K562 (cell line): Measurements from ENCODE around the gene BTD. TPM values are rescaled to one million over a fixed set of nuclear protein-coding genes. Genes with fewer than 3 reads are reported as not detected.

Experiments
- ATAC-seq: fragments of 200-7000 bp; cut with Tn5 transposase; 3 replicates; pipeline ENCODE4 v1.9.1; 2020; ENCODE audit warnings: moderate library complexity
- BruUV-seq: library from RNA; stranded (reverse); fragments of 400-500 nt; replicated peaks from 2 replicates; lab custom pipeline; 2021; lab: Mats Ljungman, UMichigan
- CTCF ChIA-PET: fragments of 300-600 bp; formaldehyde crosslinking; extraction: SDS; loops from one replicate; lab custom pipeline; 2021; ENCODE audit warnings: low intra/inter-chr PET ratio; lab: Yijun Ruan, JAX
- POLR2A ChIA-PET: fragments of 300-600, 350-650 bp; sonication (Branson Sonifier 250); formaldehyde crosslinking; extraction: SDS; loops from one replicate; lab custom pipeline; 2021; ENCODE audit warnings: antibody characterized with exemption, inconsistent platforms; lab: Yijun Ruan, JAX
- DNase-seq, 4 experiments: peaks; one replicate each; pipeline versions ENCODE4 v3.0.0 to v3.0.0-alpha.2; 2011 to 2018; ENCODE audit warnings: low spot score in 3 of 4, mixed read lengths in 3 of 4; ENCODE audit errors: extremely low read depth in 1 of 4
- FAIRE-seq: peaks from 2 replicates; lab custom pipeline; 2011; peaks lifted over from hg19 to GRCh38; lab: Jason Lieb, UNC
- H2AFZ ChIP-seq: 2 replicates; pipeline ENCODE4 v1.6.0; 2011; ENCODE audit warnings: low read depth, low read length, control low read depth, inconsistent platforms
- H3K27ac ChIP-seq: fragments of 200-600 bp; 3 replicates; pipeline ENCODE4 v1.8.0; 2011; ENCODE audit warnings: low read depth, mild to moderate bottlenecking, control low read depth, inconsistent platforms, low read length, moderate library complexity, mixed read lengths; ENCODE audit errors: extremely low read depth
- H3K27me3 ChIP-seq, 2 experiments: fragments of 300-600 bp in 1 of 2; 2 replicates in 1 of 2; 3 replicates in 1 of 2; pipeline versions ENCODE4 v1.6.0 to v1.8.0; 2011; ENCODE audit warnings: inconsistent platforms in 2 of 2, low read length in 2 of 2, mild to moderate bottlenecking in 1 of 2, mixed read lengths in 1 of 2, moderate library complexity in 1 of 2; ENCODE audit not compliant: control insufficient read depth in 2 of 2, insufficient read depth in 2 of 2
- H3K36me3 ChIP-seq: fragments of 300-600 bp; 3 replicates; pipeline ENCODE4 v1.8.0; 2011; ENCODE audit warnings: mild to moderate bottlenecking, low read length, inconsistent platforms; ENCODE audit not compliant: control insufficient read depth, insufficient read depth
- H3K4me1 ChIP-seq, 2 experiments: fragments of 200-600 bp in 1 of 2; replicated peaks in 1 of 2; 2 replicates in 1 of 2; 3 replicates in 1 of 2; pipeline versions ENCODE4 v1.5.1 to v1.8.0; 2011; ENCODE audit warnings: inconsistent platforms in 2 of 2, low read length in 2 of 2, mild to moderate bottlenecking in 1 of 2, mixed read lengths in 1 of 2, moderate library complexity in 1 of 2; ENCODE audit not compliant: control insufficient read depth in 2 of 2, insufficient read depth in 2 of 2
- H3K4me2 ChIP-seq: 2 replicates; pipeline ENCODE4 v1.6.1; 2011; ENCODE audit warnings: low read length, control low read depth, inconsistent platforms, mixed read lengths; ENCODE audit not compliant: insufficient read depth
- H3K4me3 ChIP-seq: fragments of 200-600 bp; sonication (generic), shearing (Covaris generic); 2 replicates; pipeline ENCODE4 v1.5.1; 2016; ENCODE audit warnings: control low read depth, inconsistent platforms
- H3K79me2 ChIP-seq: fragments of 200-600 bp; 3 replicates; pipeline ENCODE4 v1.8.0; 2011; ENCODE audit warnings: low read length, inconsistent platforms; ENCODE audit not compliant: control insufficient read depth, insufficient read depth
- H3K9ac ChIP-seq, 2 experiments: 2 replicates each; pipeline versions ENCODE4 v1.6.0 to v1.6.1; 2011; ENCODE audit warnings: low read depth in 2 of 2, low read length in 2 of 2, control low read depth in 1 of 2, inconsistent platforms in 1 of 2, mild to moderate bottlenecking in 1 of 2, mixed read lengths in 1 of 2; ENCODE audit not compliant: insufficient read depth in 1 of 2
- H3K9me1 ChIP-seq: one replicate; pipeline ENCODE4 v1.6.0; 2011; ENCODE audit warnings: inconsistent platforms, mild to moderate bottlenecking, low read length, moderate library complexity; ENCODE audit not compliant: control insufficient read depth, insufficient read depth
- H3K9me3 ChIP-seq: replicated peaks from 2 replicates; pipeline ENCODE4 v1.5.1; 2011; ENCODE audit warnings: low read depth, low read length, inconsistent platforms; ENCODE audit not compliant: control insufficient read depth, insufficient read depth
- H4K20me1 ChIP-seq: replicated peaks from 2 replicates; pipeline ENCODE4 v1.6.1; 2011; ENCODE audit warnings: low read length, inconsistent platforms, mixed read lengths; ENCODE audit not compliant: control insufficient read depth, insufficient read depth
- ADNP ChIP-seq: fragments of 200-800 bp; sonication (Bioruptor generic); IDR thresholded peaks from 2 replicates; pipeline ENCODE4 v1.6.1; 2016; ENCODE audit warnings: missing genetic modification characterization, missing compliant biosample characterization
- BRCA1 ChIP-seq, 2 experiments: fragments of 450-650 bp in 1 of 2; sonication (generic) in 1 of 2; formaldehyde crosslinking in 1 of 2; IDR thresholded peaks; 2 replicates each; pipeline versions ENCODE4 v1.5.0 to v1.6.1; 2017 to 2020; ENCODE audit warnings: mild to moderate bottlenecking in 1 of 2, missing genetic modification reagents in 1 of 2
- MECOM ChIP-seq: fragments of 250-450 bp; sonication (Bioruptor Pico); IDR thresholded peaks from 2 replicates; pipeline ENCODE4 v1.8.0; 2022; ENCODE audit warnings: inconsistent platforms
- POLR2G ChIP-seq: fragments of 200-400 bp; formaldehyde crosslinking; IDR thresholded peaks from 2 replicates; pipeline ENCODE4 v1.6.1; 2017; ENCODE audit warnings: low read depth, mild to moderate bottlenecking, antibody characterized with exemption, low read length, moderate library complexity
- POU5F1 ChIP-seq: fragments of 150-350 bp; IDR thresholded peaks from 2 replicates; pipeline ENCODE4 v1.6.1; 2014; ENCODE audit warnings: borderline replicate concordance, low read length, low read depth, mild to moderate bottlenecking; ENCODE audit not compliant: partially characterized antibody
- SMARCB1 ChIP-seq: IDR thresholded peaks from 2 replicates; pipeline ENCODE4 v1.6.1; 2011; ENCODE audit warnings: improper control_type of control experiment, low read depth; ENCODE audit not compliant: insufficient read length
- ZNF785 ChIP-seq: fragments of 250-450 bp; sonication (Bioruptor Pico); IDR thresholded peaks from 2 replicates; pipeline ENCODE4 v1.4.0; 2020; ENCODE audit warnings: mild to moderate bottlenecking
- WGBS: fragments of 100-300 bp; shearing (Covaris generic); methylation state at CpG from one replicate; pipeline ENCODE4 v1.1.6; 2016; ENCODE audit warnings: low coverage, mixed read lengths; ENCODE audit not compliant: insufficient coverage; ENCODE audit errors: missing lambda C conversion rate; 5-methylcytosine and 5-hydroxymethylcytosine counted together
- in situ Hi-C: fragments of 300-500 bp; cut with MboI; formaldehyde crosslinking; loops from 4 replicates; pipeline ENCODE4 v1.15.0; 2018; ENCODE audit warnings: inconsistent platforms, mixed read lengths
- intact Hi-C: fragments of 100-400 bp; cut with micrococcal nuclease; formaldehyde crosslinking; loops from 2 replicates; pipeline ENCODE4 v1.14.2; 2022
- polyA plus RNA-seq, 8 experiments: library from polyadenylated mRNA; depleted of rRNA in 4 of 8; stranded (reverse) in 5 of 8; unstranded in 3 of 8; fragments of >200 nt; fragmentation: Nextera tagmentation in 2 of 8; fragmentation: Illumina TruSeq in 1 of 8; extraction: Ambion mirVana in 2 of 8; extraction: Trizol in 1 of 8; gene quantifications; 2 replicates each; pipeline versions ENCODE4 v1.2.1 to v1.2.3, GENCODE V29; 2011 to 2014; ENCODE audit warnings: inconsistent platforms in 1 of 8, missing spikeins in 1 of 8
- total RNA-seq, 7 experiments: library from RNA; depleted of rRNA in 6 of 7; stranded (reverse); fragments of >200 nt in 6 of 7; fragmentation: Illumina TruSeq in 2 of 7; extraction: Trizol in 2 of 7; gene quantifications; 2 replicates each; pipeline versions ENCODE4 v1.2.1 to v1.2.3, GENCODE V29; 2011 to 2021; ENCODE audit warnings: low replicate concordance in 1 of 7
- TF ChIP-seq, protein P1 (sequence below), 2 experiments: fragments of 250-450 bp in 1 of 2; fragments of 450-650 bp in 1 of 2; sonication (Bioruptor Pico) in 1 of 2; IDR thresholded peaks; 2 replicates each; pipeline versions ENCODE4 v1.6.1 to v1.8.0; 2016 to 2021; ENCODE audit warnings: mild to moderate bottlenecking in 2 of 2, moderate library complexity in 2 of 2, missing compliant biosample characterization in 1 of 2, missing genetic modification characterization in 1 of 2
- TF ChIP-seq, protein P2 (sequence below): fragments of 250-450 bp; sonication (Bioruptor Pico); IDR thresholded peaks from 2 replicates; pipeline ENCODE4 v1.5.0; 2020; ENCODE audit warnings: mild to moderate bottlenecking, borderline replicate concordance

BTD gene
- total and polyA plus RNA-seq, 9 of the 15 experiments (the other 6 are each of a cell fraction or from before 2014, with no cell fraction given): 6.6 to 26.2 (median 10.6) TPM

DNA sequence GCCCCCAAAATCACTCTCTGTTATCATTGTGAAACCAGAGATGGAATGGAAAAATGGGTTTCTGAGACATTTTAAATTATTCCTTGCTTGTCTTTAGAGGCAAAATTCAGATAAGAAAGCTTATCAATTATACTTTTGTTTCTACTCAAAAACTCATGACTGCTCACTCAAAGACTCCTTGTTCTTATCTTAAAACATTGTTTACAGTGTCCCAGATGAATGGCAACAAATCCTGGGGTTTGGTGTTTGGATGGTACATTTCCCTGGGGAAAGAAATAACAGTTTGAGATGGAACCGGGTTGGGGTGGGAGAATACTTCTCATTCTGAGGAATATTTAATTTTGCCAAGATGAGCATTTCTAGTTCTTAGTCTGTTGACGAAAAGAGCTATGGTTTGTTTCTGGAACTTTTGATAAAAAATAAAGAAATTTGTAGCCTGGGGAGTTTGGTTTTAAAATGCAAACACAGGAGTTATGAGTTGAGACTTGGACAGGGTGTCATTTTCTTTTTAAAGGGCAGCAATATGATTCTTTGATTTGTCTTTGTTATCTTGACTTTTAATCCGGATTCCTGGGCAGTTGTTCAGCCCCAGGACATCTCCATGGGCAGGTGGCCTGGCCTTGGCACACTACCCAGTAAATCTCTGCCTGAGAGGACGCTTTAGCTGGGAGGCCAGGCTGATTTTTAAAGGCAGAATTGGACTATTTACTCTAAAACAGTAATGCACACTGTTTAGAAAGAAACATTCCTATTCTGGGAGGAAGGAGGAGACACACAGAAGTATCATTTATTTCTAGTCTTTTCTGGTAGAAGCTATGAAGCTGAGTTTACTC lies 32.4 kb downstream of the BTD start:
- ATAC-seq: no peak
- Histone ChIP-seq H3K27me3 (peaks cover 0 to 15% of the 10 kb centered on the region in 2 experiments; a peak in 2 of 5 replicates), H3K27ac (no peak overlapping the region), H3K36me3 (no peaks in the 10 kb centered on the region), H3K4me3 (no peak overlapping the region), H3K9ac (no peak overlapping the region), H3K4me1 (peaks cover 3 to 12% of the 10 kb centered on the region in 2 experiments; a peak in 3 of 5 replicates), H3K79me2 (no peaks in the 10 kb centered on the region), H3K9me1 (no peaks in the 10 kb centered on the region), H3K9me3 (no peaks in the 10 kb centered on the region), H3K4me2 (no peak overlapping the region), H4K20me1 (no peaks in the 10 kb centered on the region), H2AFZ (no peak overlapping the region)
- DNase-seq: no peak
- 13% methylated on average over 4 of the region's 4 CpGs for WGBS
- in situ Hi-C loops (loop anchor here (25.0 kb wide), 1 partner anchor 903 kb away; no protein-coding TSS in a partner anchor), intact Hi-C loops (loop anchor here (10.0 kb wide), 3 partner anchors 341 to 911 kb away; partner anchors contain the start of gene CAPN7)
- no TSS peak for BruUV-seq
- TF ChIP-seq ADNP (tag): no peak
- TF ChIP-seq SMARCB1: no peak
- no peak for TF ChIP-seq POLR2G
- no peak for TF ChIP-seq ZNF785
- TF ChIP-seq, protein P1, sequence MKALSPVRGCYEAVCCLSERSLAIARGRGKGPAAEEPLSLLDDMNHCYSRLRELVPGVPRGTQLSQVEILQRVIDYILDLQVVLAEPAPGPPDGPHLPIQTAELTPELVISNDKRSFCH (CRISPR knock-in tag; IDR thresholded peaks at IDR 0.05): no peak
- TF ChIP-seq, protein P1 (tag; IDR thresholded peaks at IDR 0.05): no peak
- TF ChIP-seq BRCA1 (IDR thresholded peaks at IDR 0.05): no peak
- TF ChIP-seq BRCA1 (CRISPR knock-in tag; IDR thresholded peaks at IDR 0.05): no peak
- TF ChIP-seq MECOM (CRISPR knock-in tag): no peak
- no peak for TF ChIP-seq POU5F1
- TF ChIP-seq, protein P2, sequence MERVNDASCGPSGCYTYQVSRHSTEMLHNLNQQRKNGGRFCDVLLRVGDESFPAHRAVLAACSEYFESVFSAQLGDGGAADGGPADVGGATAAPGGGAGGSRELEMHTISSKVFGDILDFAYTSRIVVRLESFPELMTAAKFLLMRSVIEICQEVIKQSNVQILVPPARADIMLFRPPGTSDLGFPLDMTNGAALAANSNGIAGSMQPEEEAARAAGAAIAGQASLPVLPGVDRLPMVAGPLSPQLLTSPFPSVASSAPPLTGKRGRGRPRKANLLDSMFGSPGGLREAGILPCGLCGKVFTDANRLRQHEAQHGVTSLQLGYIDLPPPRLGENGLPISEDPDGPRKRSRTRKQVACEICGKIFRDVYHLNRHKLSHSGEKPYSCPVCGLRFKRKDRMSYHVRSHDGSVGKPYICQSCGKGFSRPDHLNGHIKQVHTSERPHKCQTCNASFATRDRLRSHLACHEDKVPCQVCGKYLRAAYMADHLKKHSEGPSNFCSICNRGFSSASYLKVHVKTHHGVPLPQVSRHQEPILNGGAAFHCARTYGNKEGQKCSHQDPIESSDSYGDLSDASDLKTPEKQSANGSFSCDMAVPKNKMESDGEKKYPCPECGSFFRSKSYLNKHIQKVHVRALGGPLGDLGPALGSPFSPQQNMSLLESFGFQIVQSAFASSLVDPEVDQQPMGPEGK (CRISPR knock-in tag): no peak
- ChIA-PET CTCF (no interaction called here), POLR2A (no interaction called here)
- FAIRE-seq: no peak
